A549 (cell line): ENCODE results near the gene DTNB.

Source experiments
- CTCF ChIP-seq: fragments of >200 bp; sonication (Bioruptor Twin); formaldehyde crosslinking; IDR thresholded peaks from 3 replicates; pipeline ENCODE4 v1.5.1; 2016
- KDM1A ChIP-seq: fragments of 200-600 bp; sonication (generic); IDR thresholded peaks from 2 replicates; pipeline ENCODE4 v1.6.1; 2016; ENCODE audit warnings: low read depth, mild to moderate bottlenecking
- REST ChIP-seq: fragments of 200-600 bp; sonication (generic); IDR thresholded peaks from 2 replicates; pipeline ENCODE4 v1.6.1; 2016; ENCODE audit warnings: antibody characterized with exemption, mild to moderate bottlenecking, moderate library complexity
- SMC3 ChIP-seq: fragments of >200 bp; sonication (Bioruptor Twin); formaldehyde crosslinking; IDR thresholded peaks from 3 replicates; pipeline ENCODE4 v1.6.1; 2018; ENCODE audit warnings: inconsistent platforms

GRCh38 chr2:25558262-25558661 is 115.1 kb downstream of the DTNB start:
- no peak for TF ChIP-seq SMC3
- TF ChIP-seq KDM1A, result no peak
- TF ChIP-seq CTCF, result no peak
- no peak for TF ChIP-seq REST
